ENCODE data around the gene FOXO3.

DNA sequence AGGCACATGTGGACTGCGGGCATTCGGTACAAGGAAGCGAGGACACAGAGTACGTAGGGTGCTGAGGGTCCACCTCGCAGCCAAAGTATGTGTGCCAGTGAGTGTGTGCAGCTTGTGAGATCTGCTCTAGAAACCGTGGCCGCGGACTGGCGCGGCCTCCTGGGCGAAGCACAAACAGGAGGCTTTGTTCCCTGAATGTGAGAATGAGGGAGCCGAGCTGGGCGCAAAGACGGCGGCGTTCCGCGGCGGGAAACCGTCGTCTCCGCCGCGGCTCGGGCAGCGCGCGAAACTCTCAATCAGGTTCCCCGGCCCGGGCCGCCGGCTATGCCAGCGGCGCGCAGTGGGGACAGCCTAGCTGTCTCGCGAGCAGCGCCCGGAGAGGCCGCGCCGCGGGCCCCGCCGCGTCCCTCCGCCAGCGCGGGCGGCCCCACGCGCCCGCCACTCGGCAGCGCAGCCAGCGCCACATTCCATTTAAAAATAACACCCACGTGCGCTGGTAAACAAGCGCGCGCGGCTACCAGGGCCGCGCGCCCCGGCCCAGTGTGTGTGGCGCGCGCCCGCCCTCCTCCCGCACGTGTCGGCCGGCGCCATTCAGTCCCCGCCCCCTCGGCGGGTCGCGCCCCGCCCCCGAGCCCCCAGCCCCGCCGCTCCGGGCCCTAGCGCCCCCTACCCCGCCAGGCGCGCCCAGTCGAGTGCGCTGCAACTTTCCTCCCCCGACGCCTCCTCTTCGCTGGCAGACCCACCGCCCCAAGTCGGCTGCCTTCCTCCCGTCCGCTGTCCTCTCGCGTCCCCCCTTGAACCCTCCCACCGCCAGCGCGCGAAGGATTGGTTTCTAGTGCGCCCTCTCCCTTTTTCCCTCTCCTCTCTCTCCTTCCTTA lies 3.0 kb upstream of the FOXO3 start:
- TF ChIP-seq POLR2AphosphoS5 (IDR thresholded peaks at IDR 0.05) (peak in 1 of 4 donors; percentile 9), EP300 (IDR thresholded peaks at IDR 0.05) (no peak)
- TF ChIP-seq, protein P1, sequence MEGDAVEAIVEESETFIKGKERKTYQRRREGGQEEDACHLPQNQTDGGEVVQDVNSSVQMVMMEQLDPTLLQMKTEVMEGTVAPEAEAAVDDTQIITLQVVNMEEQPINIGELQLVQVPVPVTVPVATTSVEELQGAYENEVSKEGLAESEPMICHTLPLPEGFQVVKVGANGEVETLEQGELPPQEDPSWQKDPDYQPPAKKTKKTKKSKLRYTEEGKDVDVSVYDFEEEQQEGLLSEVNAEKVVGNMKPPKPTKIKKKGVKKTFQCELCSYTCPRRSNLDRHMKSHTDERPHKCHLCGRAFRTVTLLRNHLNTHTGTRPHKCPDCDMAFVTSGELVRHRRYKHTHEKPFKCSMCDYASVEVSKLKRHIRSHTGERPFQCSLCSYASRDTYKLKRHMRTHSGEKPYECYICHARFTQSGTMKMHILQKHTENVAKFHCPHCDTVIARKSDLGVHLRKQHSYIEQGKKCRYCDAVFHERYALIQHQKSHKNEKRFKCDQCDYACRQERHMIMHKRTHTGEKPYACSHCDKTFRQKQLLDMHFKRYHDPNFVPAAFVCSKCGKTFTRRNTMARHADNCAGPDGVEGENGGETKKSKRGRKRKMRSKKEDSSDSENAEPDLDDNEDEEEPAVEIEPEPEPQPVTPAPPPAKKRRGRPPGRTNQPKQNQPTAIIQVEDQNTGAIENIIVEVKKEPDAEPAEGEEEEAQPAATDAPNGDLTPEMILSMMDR (IDR thresholded peaks at IDR 0.05), result no peak
